ENCODE data around the gene WSCD2. TPM values are rescaled to one million over a fixed set of nuclear protein-coding genes. Genes with fewer than 3 reads are reported as not detected.

Gene WSCD2
- total and polyA plus RNA-seq, 2 of the 4 experiments (the other 2 are of a cell fraction): not detected

- no peak for TF ChIP-seq POLR2A (IDR thresholded peaks at IDR 0.05; ENCODE audit: low read depth, low read length)
- no peak for TF ChIP-seq NFE2L2 (IDR thresholded peaks at IDR 0.05; ENCODE audit: low read depth, low read length)
- no peak for TF ChIP-seq CEBPB (IDR thresholded peaks at IDR 0.05; ENCODE audit: low read depth, low read length)
- no peak for TF ChIP-seq SMC3 (IDR thresholded peaks at IDR 0.05; ENCODE audit: low read depth, low read length)
- TF ChIP-seq CTCF (conservative IDR thresholded peaks at IDR 0.05; ENCODE audit: low read depth, low read length): no peak
- no peak for TF ChIP-seq MXI1 (IDR thresholded peaks at IDR 0.05; ENCODE audit: borderline replicate concordance, low read depth, low read length)
- no peak for TF ChIP-seq RCOR1 (IDR thresholded peaks at IDR 0.05; ENCODE audit: insufficient replicate concordance, low read length)
- TF ChIP-seq FOS (IDR thresholded peaks at IDR 0.05; ENCODE audit: low read depth, low read length): no peak
- no peak for TF ChIP-seq CHD1 (IDR thresholded peaks at IDR 0.05; ENCODE audit: low read depth, low read length)
- no peak for TF ChIP-seq USF2 (IDR thresholded peaks at IDR 0.05; ENCODE audit: low read depth, low read length)
- TF ChIP-seq MAFK (IDR thresholded peaks at IDR 0.05; ENCODE audit: low read depth, low read length): no peak
- TF ChIP-seq, protein P1, sequence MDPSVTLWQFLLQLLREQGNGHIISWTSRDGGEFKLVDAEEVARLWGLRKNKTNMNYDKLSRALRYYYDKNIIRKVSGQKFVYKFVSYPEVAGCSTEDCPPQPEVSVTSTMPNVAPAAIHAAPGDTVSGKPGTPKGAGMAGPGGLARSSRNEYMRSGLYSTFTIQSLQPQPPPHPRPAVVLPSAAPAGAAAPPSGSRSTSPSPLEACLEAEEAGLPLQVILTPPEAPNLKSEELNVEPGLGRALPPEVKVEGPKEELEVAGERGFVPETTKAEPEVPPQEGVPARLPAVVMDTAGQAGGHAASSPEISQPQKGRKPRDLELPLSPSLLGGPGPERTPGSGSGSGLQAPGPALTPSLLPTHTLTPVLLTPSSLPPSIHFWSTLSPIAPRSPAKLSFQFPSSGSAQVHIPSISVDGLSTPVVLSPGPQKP (IDR thresholded peaks at IDR 0.05; ENCODE audit: borderline replicate concordance, low read depth, low read length): no peak
- no peak for TF ChIP-seq MAZ (IDR thresholded peaks at IDR 0.05; ENCODE audit: borderline replicate concordance, low read depth, low read length)
- TF ChIP-seq BHLHE40 (IDR thresholded peaks at IDR 0.05; ENCODE audit: low read depth, low read length): no peak
- TF ChIP-seq RFX5 (IDR thresholded peaks at IDR 0.05; ENCODE audit: low read depth, low read length): no peak
- no peak for TF ChIP-seq RAD21 (IDR thresholded peaks at IDR 0.05; ENCODE audit: low read length)
- Histone ChIP-seq H2BK15ac (ENCODE audit: low read depth, low read length) (no peak overlapping the region), H3K56ac (ENCODE audit: extremely low read depth, insufficient read depth, low read length) (no peak overlapping the region), H2BK120ac (ENCODE audit: low read depth, low read length) (no peak overlapping the region), H3K4me3 (ENCODE audit: insufficient read depth, low read depth, low read length) (no peak overlapping the region), H4K91ac (ENCODE audit: insufficient read depth, low read depth, low read length) (no peak overlapping the region), H2AK5ac (ENCODE audit: low read depth, low read length) (no peak overlapping the region), H2BK20ac (ENCODE audit: low read depth, low read length) (no peak overlapping the region), H3K18ac (ENCODE audit: low read depth, low read length) (no peak overlapping the region), H2AK9ac (replicated peaks; ENCODE audit: low read depth, low read length, poor library complexity) (no peak overlapping the region), H3K4ac (ENCODE audit: low read depth, low read length) (no peak overlapping the region), H3K79me1 (ENCODE audit: low read depth in 1 of 2, low read length in 2 of 2) (no peaks in the 10 kb centered on the region), H4K8ac (ENCODE audit: low read depth in 2 of 2, low read length in 2 of 2) (no peak overlapping the region), H3K9ac (ENCODE audit: low read depth, low read length) (no peak overlapping the region), H3K4me2 (ENCODE audit: low read depth, low read length) (no peak overlapping the region), H2BK5ac (ENCODE audit: low read depth, low read length, poor library complexity, severe bottlenecking) (no peak overlapping the region), H3K27ac (ENCODE audit: insufficient read depth, low read length) (no peak overlapping the region), H4K5ac (ENCODE audit: low read depth, low read length) (no peak overlapping the region), H3K9me1 (ENCODE audit: insufficient read depth, low read length) (no peaks in the 10 kb centered on the region), H3K9me3 (ENCODE audit: control insufficient read depth, insufficient read depth, low read length) (no peaks in the 10 kb centered on the region), H4K20me1 (ENCODE audit: insufficient read depth, low read length) (no peaks in the 10 kb centered on the region), H3K4me1 (ENCODE audit: control insufficient read depth, insufficient read depth, low read length) (no peaks in the 10 kb centered on the region), H3K23ac (ENCODE audit: low read depth, low read length) (no peak overlapping the region), H3K14ac (replicated peaks; ENCODE audit: low read depth, low read length) (no peak overlapping the region), H3K27me3 (ENCODE audit: control insufficient read depth, insufficient read depth, low read length) (no peaks in the 10 kb centered on the region), H3K36me3 (ENCODE audit: control insufficient read depth, insufficient read depth, low read length) (no peaks in the 10 kb centered on the region), H2AFZ (replicated peaks; ENCODE audit: low read length, poor library complexity) (no peak overlapping the region)
- ATAC-seq (ENCODE audit: low read depth) (no peak), DNase-seq (no peak)
- WGBS, 2 experiments (ENCODE audit: extremely low coverage in 2 of 2, insufficient read length in 1 of 2): no CpG with 5 or more reads among the region's 2 CpGs
- in situ Hi-C loops (cut with MboI; ENCODE audit: low sequenced_read_pairs) (no loop called here), intact Hi-C loops (cut with micrococcal nuclease) (no loop called here), dilution Hi-C loops (cut with HindIII; ENCODE audit: low sequenced_read_pairs, unreplicated experiment) (no loop called here)
- ChIA-PET CTCF (no interaction called here), POLR2A (ENCODE audit: unreplicated experiment) (no interaction called here)
- BruUV-seq (replicated peaks): no TSS peak
These were observed 82.1 kb downstream of the WSCD2 start for GRCh38 chr12:108211157-108211556.

Data from IMR-90 (cell line).